Endodermal cell (in vitro differentiated cells): Measurements from ENCODE around the gene QSER1. TPM values are rescaled to one million over a fixed set of nuclear protein-coding genes. Genes with fewer than 3 reads are reported as not detected.

Experiments used
- DNase-seq: peaks from one replicate; pipeline ENCODE4 v3.0.0-alpha.2; 2017
- H3K27ac ChIP-seq: 2 replicates; pipeline ENCODE4 v1.5.1; 2013; ENCODE audit warnings: mild to moderate bottlenecking, low read depth, low read length, moderate library complexity
- H3K27me3 ChIP-seq: 2 replicates; pipeline ENCODE4 v1.6.1; 2013; ENCODE audit warnings: mild to moderate bottlenecking, low read length, moderate library complexity; ENCODE audit not compliant: insufficient read depth, control insufficient read depth, poor library complexity, severe bottlenecking
- H3K36me3 ChIP-seq: 2 replicates; pipeline ENCODE4 v1.7.0; 2013; ENCODE audit warnings: mild to moderate bottlenecking, low read length, moderate library complexity; ENCODE audit not compliant: control insufficient read depth, insufficient read depth
- H3K4me1 ChIP-seq: one replicate; pipeline ENCODE4 v1.7.0; 2013; ENCODE audit warnings: low read length; ENCODE audit not compliant: control insufficient read depth, insufficient read depth
- H3K4me3 ChIP-seq: 2 replicates; pipeline ENCODE4 v1.5.1; 2013; ENCODE audit warnings: mild to moderate bottlenecking, low read length, moderate library complexity
- H3K9ac ChIP-seq: 2 replicates; pipeline ENCODE4 v1.6.1; 2013; ENCODE audit warnings: mild to moderate bottlenecking, low read length, moderate library complexity; ENCODE audit not compliant: poor library complexity, severe bottlenecking; ENCODE audit errors: extremely low read depth
- H3K9me3 ChIP-seq: 2 replicates; pipeline ENCODE4 v1.6.1; 2013; ENCODE audit warnings: mild to moderate bottlenecking, low read length, moderate library complexity; ENCODE audit not compliant: control insufficient read depth
- H3K27ac Mint-ChIP-seq: 2 replicates; pipeline ENCODE4 v1.8.0; 2020; ENCODE audit warnings: mixed read lengths
- H3K27me3 Mint-ChIP-seq: 2 replicates; pipeline ENCODE4 v1.8.0; 2021; ENCODE audit warnings: mild to moderate bottlenecking, mixed read lengths; ENCODE audit not compliant: insufficient read depth
- H3K36me3 Mint-ChIP-seq: 2 replicates; pipeline ENCODE4 v1.8.0; 2020; ENCODE audit warnings: low read depth, mixed read lengths
- H3K4me1 Mint-ChIP-seq: 2 replicates; pipeline ENCODE4 v1.8.0; 2020; ENCODE audit warnings: mixed read lengths
- H3K4me3 Mint-ChIP-seq: 2 replicates; pipeline ENCODE4 v1.8.0; 2020; ENCODE audit warnings: mild to moderate bottlenecking, moderate library complexity, mixed read lengths
- H3K9me3 Mint-ChIP-seq: 2 replicates; pipeline ENCODE4 v1.8.0; 2020; ENCODE audit warnings: mild to moderate bottlenecking, mixed read lengths
- WGBS, 2 experiments: methylation state at CpG; one replicate each; pipeline versions ENCODE4 v1.1.5 to v1.1.7; 2013; ENCODE audit warnings: missing lambda C conversion rate in 2 of 2, mixed read lengths in 1 of 2; ENCODE audit not compliant: insufficient coverage in 1 of 2, insufficient read length in 1 of 2; 5-methylcytosine and 5-hydroxymethylcytosine counted together
- total RNA-seq, 2 donors: library from RNA; stranded (reverse); fragmentation: NEBNext Ultra II Directional in 1 of 2; extraction: Animal tissue kit (Norgen Biotek cat#: 25700) in 1 of 2; gene quantifications; 2 replicates in 1 of 2; 3 replicates in 1 of 2; pipeline ENCODE4 v1.2.1, GENCODE V29; 2021
- TF ChIP-seq, protein P1 (sequence below): fragments of 200-600 bp; sonication (generic); conservative IDR thresholded peaks from 2 replicates; pipeline ENCODE4 v1.5.0; 2021; ENCODE audit warnings: antibody characterized with exemption, mild to moderate bottlenecking

Gene QSER1
- total RNA-seq, 2 donors from 2014 or later: 66.5 to 82.0 TPM

DNA sequence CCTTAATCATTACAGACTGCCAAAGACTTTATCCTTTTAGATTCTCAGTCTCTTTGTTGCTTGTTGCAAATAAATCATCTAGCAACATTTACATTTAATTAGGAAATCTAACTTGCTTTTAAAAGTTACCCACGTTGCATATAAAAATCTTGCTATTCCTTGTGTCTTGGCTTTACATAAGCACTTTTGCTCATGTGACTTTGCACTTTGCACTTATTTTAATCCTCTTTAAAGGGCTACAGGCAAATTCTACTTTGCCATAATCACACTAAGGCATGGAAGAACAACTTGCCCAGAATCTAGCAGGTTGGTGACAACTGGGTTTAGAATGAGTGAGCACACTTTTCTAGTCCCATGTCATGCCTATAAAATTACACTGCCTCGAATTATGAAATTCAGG lies 37.0 kb upstream of the QSER1 start:
- WGBS, 2 experiments: 62 to 73% methylated on average over 1 to 2 of the region's 2 CpGs
- Mint-ChIP-seq H3K36me3 (peaks cover 2% of the 10 kb centered on the region), H3K27me3 (no peaks in the 10 kb centered on the region), H3K9me3 (no peaks in the 10 kb centered on the region), H3K4me3 (no peak overlapping the region), H3K27ac (no peak overlapping the region), H3K4me1 (peaks cover 5% of the 10 kb centered on the region)
- TF ChIP-seq, protein P1, sequence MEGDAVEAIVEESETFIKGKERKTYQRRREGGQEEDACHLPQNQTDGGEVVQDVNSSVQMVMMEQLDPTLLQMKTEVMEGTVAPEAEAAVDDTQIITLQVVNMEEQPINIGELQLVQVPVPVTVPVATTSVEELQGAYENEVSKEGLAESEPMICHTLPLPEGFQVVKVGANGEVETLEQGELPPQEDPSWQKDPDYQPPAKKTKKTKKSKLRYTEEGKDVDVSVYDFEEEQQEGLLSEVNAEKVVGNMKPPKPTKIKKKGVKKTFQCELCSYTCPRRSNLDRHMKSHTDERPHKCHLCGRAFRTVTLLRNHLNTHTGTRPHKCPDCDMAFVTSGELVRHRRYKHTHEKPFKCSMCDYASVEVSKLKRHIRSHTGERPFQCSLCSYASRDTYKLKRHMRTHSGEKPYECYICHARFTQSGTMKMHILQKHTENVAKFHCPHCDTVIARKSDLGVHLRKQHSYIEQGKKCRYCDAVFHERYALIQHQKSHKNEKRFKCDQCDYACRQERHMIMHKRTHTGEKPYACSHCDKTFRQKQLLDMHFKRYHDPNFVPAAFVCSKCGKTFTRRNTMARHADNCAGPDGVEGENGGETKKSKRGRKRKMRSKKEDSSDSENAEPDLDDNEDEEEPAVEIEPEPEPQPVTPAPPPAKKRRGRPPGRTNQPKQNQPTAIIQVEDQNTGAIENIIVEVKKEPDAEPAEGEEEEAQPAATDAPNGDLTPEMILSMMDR: no peak
- no peak for DNase-seq
- Histone ChIP-seq H3K36me3 (no peaks in the 10 kb centered on the region), H3K27ac (no peak overlapping the region), H3K4me3 (no peak overlapping the region), H3K9ac (no peak overlapping the region), H3K27me3 (no peaks in the 10 kb centered on the region), H3K9me3 (no peaks in the 10 kb centered on the region), H3K4me1 (no peaks in the 10 kb centered on the region)

DNA sequence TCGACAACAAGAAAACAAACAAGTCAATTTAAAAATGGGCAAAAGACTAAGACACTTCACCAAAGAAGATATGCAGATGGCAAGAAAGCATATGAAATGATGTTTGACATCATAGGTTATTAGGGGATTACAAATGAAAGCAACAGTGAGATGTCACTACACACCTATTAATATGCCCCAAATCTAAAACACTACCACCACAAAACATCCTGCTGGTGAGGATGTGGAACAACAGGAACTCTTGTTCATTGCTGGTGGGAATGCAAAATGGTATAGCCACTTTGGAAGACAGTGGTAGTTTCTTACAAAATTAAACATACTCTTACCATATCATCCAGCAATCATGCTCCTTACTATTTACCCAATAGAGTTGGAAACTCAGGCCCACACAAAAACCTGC lies 33.9 kb upstream of the QSER1 start:
- Histone ChIP-seq H3K27me3 (no peaks in the 10 kb centered on the region), H3K4me3 (no peak overlapping the region), H3K36me3 (no peaks in the 10 kb centered on the region), H3K27ac (no peak overlapping the region), H3K9ac (no peak overlapping the region), H3K9me3 (no peaks in the 10 kb centered on the region), H3K4me1 (no peaks in the 10 kb centered on the region)
- Mint-ChIP-seq H3K36me3 (no peaks in the 10 kb centered on the region), H3K4me3 (no peak overlapping the region), H3K27ac (no peak overlapping the region), H3K4me1 (peaks cover 5% of the 10 kb centered on the region), H3K9me3 (no peaks in the 10 kb centered on the region), H3K27me3 (no peaks in the 10 kb centered on the region)
- TF ChIP-seq, protein P1: peak; percentile 65
- WGBS, 2 experiments: 100% methylated on average over 1 of the region's 1 CpG; no CpG with 5 or more reads in 1 of the 2 experiments
- no peak for DNase-seq

DNA sequence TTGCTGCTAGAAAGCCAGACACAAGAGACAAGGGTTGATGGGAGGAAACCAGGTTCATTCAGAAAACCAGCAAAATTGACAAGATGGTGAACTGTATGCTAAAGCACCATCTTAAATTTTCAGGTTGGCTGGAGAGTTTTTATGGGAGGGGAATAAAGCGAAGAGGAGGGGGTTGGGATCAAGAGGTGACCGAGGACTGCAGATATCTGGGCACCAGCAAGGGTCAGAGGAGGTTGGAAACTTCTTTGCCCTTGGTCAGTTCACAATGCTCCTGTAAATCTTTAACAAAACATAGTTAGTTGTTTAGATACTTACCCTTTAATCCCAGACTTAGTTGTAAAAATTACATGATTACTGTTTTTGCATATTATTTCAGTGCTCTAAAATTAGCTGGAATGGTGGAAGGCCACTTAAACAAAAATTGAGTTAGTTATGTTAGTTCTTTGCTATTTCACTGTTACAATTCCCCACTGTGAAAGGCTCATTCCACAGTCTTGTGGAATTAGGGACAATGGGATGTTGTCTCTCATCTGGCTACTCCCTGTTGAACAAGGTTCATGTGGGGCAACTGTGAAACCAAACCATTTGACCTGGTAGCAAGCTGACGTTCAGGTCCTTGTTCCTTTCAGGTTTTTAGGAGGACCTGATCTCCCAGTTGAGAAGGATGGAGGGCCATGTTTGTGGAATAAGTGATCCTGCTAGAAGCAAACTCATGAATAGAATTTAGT lies 30.6 kb upstream of the QSER1 start:
- H3K27ac Mint-ChIP-seq: no peak overlapping the region
- no peaks in the 10 kb centered on the region for H3K4me1 ChIP-seq

More for the DNA sequence above, 30.6 kb upstream of the QSER1 start:
- H3K9ac ChIP-seq: no peak overlapping the region
- 80 to 91% methylated on average over 1 to 3 of the region's 3 CpGs for WGBS, 2 experiments
- no peak overlapping the region for H3K27ac ChIP-seq
- H3K36me3 Mint-ChIP-seq: no peaks in the 10 kb centered on the region
- no peaks in the 10 kb centered on the region for H3K9me3 ChIP-seq
- H3K9me3 Mint-ChIP-seq: no peaks in the 10 kb centered on the region
- DNase-seq: no peak
- H3K4me3 Mint-ChIP-seq: no peak overlapping the region
- TF ChIP-seq, protein P1: no peak
- H3K36me3 ChIP-seq: no peaks in the 10 kb centered on the region
- peaks cover 5% of the 10 kb centered on the region for H3K4me1 Mint-ChIP-seq
- H3K27me3 Mint-ChIP-seq: peaks cover 2% of the 10 kb centered on the region
- H3K4me3 ChIP-seq: no peak overlapping the region
- no peaks in the 10 kb centered on the region for H3K27me3 ChIP-seq
